ENCODE measurements around the gene PXMP2.

- TF ChIP-seq CTCF (IDR thresholded peaks at IDR 0.05): no peak
- TF ChIP-seq POLR2A (IDR thresholded peaks at IDR 0.05): no peak
Measured at GRCh38 chr12:132672678-132673077, 14.7 kb upstream of the PXMP2 start.

All from uterus (tissue), 2 donors.